NCI-H82 treated with DMSO at 0.1 percent for 48 hours (cell line): ENCODE results near the gene MISP.

Source experiments
- DNase-seq: peaks from one replicate; lab custom pipeline; 2025; ENCODE audit not compliant: unreplicated experiment; lab: John Stamatoyannopoulos, UW

Gene MISP

DNA sequence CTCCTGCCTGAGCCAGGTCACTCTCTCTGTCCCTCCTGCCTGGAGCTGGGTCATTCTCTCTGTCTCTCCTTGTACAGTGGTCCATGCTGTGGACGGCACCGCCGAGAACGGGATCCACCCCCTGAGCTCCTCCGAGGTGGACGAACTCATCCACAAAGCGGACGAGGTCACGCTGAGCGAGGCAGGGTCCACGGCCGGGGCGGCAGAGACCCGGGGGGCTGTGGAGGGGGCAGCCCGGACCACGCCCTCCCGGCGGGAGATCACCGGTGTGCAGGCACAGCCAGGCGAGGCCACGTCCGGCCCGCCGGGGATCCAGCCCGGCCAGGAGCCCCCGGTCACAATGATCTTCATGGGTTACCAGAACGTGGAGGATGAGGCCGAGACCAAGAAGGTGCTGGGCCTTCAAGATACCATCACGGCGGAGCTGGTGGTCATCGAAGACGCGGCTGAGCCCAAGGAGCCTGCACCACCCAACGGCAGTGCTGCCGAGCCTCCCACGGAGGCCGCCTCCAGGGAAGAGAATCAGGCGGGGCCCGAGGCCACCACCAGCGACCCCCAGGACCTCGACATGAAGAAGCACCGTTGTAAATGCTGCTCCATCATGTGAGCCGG, 4.6 kb upstream of the MISP start:
- DNase-seq: no peak

DNA sequence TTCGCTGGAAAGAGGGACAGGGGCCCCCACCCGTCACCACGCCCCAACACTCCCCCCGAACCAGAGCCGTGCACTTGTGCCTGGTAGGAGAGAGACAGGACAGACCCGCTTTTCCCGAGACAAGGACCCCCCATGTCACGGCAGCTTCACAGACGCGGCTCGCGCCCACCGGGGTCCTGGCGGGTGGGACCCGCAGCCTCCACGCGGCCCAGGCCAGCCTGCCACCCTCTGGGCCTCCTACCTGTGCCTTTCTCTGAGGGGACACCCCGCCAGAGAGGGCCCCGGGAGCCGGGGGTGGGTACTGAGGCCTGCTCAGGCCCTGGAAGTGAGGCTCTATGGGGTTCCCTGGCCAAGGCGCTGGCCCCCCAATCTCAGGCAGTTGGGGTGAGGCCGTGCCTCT, 4.0 kb upstream of the MISP start:
- no peak for DNase-seq

DNA sequence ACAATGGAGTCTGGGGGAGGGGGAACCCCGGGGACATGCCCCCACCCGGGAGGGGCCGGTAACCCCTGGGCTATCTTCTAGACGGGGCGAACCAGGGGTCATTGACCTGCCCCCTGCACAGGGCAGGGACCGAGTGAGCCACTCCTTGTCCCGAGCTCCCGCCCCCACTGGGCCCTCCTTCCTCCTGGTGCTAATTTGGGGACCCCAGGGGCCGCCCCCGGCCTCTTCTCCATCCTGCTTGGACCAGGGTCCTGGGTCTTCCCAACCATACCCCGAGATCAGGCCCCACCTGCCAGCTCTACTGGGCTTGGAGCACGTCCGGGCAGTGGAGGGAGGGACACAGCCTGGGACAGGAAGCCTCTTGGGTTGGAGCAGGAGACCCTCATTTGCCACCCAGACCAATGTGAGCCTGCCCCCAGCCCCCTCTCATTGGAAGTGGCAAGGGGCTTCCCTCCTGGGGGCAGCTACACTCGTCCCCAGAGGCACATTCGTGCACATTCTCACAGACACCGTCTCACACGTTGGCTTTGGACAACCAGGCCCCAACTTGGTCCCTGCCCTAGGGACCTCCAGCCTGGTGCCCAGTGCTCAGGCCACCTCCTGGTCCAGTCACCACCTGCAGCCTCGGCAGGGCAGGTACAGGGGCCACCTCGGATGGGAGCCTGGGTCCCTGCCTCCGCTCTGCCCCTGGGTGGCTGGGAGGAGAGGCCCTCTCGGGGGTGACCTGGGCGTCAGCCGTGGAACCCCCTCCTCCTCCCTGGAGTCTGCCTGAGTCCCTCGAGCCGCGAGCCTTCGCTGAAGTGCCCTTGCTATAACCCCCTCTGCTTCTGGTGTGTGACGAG, 3.3 kb upstream of the MISP start:
- DNase-seq: no peak

DNA sequence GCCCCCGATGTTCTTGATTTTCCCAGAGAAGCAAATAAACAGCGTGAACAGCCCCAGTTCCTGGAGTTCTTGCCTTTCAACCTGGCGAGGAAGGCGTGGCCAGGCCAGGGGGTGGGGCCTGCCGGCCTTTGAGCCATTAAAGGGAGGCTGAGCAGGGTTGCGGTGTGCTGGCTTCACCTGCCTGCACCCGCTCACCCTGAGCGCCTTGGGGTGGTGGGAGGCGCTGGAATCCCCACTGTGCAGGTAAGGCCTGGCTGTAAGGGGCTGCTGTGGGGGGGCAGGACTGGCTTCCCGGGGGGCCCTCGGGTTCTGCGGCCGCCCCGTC, 2.7 kb upstream of the MISP start:
- no peak for DNase-seq

DNA sequence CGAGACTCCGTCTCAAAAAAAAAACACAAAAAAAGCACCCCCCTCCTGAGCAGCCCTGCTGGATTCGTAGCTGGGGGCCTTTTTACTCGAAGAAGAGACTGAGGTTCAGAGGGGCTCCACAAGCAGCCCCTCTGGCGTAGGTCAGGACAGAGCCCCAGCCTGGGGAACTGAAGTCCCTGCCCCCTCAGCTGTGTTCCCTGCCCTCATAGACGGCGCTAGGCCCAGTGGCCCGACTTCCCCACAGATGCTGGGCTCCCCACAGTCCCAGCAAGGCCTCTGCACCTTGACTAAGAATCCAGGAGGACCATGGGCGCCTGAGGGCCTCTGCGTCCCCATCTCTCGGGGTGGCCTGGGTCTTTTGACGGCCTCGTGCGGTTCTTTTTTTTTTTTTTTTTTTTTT, 1.1 kb upstream of the MISP start:
- no peak for DNase-seq

DNA sequence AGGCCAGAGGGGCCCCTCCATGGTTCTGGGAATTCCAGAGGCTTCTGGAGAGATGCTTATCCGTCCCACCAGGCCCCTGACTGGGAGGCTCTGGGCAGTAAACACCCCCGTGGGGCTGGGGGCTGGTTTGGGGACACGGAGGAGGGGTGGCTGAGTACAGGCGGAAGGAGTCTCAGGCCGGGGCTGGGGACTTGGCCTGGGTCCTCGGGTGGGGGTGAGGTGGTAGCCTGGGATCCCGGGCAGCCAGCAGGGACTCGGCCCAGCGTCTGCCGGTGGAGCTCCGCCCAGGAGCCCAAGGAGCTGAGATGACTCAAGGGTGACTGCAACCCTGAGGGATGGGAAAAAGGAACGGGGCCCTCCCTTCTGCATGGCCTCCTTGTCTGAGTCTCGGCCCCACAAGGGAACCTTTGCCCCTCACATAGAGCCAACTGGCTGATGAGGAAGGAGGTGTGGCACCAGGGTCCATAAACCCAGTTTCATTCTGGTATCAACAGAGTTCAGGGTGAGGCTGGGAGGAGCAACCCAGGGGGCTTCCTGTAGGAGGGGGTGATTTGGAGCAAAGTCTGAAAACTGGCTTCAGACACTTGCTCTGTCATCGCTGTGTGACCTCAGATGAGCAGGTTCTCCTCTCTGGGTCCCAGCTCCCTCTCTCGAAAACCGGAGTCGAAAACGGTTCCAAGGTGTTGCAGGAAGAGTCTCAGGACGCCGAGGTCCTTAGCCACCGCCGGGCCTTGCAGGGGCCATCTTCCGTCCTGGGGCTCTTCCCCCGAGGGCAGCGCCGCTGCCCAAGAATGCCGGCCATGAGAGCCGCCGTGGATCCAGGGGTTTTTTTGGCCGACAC, 809 bp downstream of the MISP start:
- DNase-seq: no peak

DNA sequence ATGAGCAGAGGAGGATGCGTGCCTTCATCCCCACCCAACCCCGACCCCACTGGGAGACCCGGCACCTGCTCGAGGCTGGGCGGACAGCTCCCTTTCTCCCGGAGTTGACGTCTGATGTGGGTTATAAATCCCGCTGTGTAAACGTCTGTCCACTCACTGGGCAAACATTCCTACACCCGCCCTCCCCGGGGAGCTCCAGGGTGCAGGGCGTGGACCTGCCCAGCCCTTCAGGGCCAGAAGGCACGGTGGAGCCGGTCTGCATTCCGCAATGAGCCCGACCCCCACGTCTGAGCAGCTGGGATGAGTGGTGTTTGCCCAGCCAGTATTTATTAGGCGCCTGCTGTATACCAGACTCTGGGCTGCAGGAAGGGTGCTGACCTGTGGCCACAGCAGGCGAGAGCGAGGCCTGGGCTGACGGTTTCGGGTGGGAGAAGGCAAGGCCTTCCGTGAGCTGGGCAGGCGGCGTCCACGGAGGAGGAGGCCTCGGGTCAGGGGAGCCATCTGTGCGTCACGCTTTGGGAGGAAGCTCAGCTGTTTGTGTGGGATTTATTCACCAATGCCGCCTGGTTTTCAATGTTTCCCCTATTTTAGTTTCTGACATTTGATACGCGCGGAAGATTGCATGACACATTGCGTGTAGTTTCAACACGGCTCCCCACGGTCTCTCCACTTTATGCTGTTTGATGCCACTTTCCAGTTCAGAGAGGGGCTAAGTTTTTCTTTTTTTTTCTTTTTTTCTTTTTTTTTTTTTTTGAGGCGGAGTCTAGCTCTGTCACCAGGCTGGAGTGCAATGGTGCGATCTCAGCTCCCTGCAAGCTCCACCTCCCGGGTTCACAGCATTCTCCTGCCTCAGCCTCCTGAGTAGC, 2.0 kb downstream of the MISP start:
- DNase-seq: no peak

DNA sequence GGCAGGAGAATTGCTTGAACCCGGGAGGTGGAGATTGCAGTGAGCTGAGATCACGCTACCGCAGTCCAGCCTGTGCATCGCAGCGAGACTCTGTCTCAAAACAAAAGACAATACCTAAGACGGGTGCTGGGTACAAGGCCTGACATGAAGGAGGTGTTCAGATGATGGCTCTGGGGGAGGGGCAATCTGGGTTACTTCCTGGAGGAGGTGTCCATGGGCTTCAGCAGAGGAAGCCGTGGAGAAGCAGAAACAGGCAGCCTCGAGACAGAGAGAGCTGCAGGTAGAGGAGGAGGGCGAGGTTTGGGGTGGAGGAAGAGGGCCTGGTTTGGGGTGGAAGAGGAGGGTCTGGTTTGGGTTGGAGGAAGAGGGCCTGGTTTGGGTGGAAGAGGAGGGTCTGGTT, 3.6 kb downstream of the MISP start:
- DNase-seq: no peak

DNA sequence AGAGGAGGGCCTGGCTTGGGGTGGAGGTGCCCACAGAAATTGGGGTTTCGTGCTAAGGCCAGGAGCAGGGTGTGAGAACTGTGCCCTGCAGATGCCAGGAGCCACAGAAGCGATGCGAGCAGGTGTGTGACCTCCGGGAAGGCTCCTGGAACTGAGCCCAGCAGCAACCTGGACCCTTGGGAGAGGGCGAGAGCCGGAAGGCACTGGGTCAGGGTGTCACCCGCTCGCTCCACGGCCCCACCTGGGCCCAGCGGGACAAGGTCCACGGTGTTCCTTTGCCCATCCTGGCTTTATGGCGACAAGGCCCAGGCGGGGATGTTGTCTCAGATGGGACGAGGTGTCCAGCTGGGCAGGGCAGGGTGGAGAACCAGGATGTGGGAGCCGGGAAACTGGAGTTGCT, 4.2 kb downstream of the MISP start:
- no peak for DNase-seq

DNA sequence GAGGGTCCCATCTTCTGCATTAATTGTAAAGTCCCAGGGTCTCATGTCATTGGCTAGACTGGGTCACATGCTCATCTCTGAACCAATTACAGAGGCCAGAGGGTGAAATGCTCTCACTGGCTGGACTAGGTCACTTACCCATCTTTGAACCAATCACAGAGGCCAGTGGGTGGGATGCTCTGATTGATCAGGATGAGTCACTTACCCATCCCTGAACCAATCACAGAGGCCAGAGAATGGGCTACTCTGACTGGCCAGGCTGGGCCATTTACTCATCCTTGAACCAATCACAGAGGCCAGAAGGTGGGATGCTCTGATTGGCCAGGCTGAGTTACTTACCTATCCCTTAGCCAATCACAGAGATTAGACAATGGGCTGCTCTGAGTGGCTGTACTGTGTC, 5.3 kb downstream of the MISP start:
- no peak for DNase-seq

DNA sequence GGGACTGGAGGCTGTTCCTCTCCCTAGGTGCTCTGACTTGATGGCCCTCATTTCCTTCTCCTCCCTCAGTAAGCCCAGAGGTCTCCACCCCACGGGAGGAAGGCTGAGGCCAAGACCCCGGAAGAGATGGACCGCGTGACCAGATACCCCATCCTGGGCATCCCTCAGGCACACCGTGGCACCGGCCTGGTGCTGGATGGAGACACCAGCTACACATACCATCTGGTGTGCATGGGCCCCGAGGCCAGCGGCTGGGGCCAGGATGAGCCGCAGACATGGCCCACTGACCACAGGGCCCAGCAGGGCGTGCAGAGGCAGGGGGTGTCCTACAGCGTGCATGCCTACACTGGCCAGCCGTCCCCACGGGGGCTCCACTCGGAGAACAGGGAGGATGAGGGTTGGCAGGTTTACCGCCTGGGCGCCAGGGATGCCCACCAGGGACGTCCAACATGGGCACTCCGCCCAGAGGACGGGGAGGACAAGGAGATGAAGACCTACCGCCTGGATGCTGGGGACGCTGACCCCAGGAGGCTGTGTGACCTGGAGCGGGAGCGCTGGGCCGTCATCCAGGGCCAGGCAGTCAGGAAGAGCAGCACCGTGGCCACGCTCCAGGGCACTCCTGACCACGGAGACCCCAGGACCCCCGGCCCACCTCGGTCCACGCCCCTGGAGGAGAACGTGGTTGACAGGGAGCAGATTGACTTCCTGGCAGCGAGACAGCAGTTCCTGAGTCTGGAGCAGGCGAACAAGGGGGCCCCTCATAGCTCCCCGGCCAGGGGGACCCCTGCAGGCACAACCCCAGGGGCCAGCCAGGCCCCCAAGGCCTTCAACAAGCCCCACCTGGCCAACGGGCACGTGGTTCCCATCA, 6.1 kb downstream of the MISP start:
- DNase-seq: no peak

DNA sequence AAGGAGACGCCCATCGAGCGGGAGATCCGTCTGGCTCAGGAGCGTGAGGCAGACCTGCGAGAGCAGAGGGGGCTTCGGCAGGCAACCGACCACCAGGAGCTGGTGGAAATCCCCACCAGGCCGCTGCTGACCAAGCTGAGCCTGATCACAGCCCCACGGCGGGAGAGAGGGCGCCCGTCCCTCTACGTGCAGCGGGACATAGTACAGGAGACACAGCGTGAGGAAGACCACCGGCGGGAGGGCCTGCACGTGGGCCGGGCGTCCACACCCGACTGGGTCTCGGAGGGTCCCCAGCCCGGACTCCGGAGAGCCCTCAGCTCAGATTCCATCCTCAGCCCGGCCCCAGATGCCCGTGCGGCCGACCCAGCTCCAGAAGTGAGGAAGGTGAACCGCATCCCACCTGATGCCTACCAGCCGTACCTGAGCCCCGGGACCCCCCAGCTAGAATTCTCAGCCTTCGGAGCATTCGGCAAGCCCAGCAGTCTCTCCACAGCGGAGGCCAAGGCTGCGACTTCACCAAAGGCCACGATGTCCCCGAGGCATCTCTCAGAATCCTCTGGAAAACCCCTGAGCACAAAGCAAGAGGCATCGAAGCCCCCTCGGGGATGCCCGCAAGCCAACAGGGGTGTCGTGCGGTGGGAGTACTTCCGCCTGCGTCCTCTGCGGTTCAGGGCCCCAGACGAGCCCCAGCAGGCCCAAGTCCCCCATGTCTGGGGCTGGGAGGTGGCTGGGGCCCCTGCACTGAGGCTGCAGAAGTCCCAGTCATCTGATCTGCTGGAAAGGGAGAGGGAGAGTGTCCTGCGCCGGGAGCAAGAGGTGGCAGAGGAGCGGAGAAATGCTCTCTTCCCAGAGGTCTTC, 7.1 kb downstream of the MISP start:
- DNase-seq: no peak

DNA sequence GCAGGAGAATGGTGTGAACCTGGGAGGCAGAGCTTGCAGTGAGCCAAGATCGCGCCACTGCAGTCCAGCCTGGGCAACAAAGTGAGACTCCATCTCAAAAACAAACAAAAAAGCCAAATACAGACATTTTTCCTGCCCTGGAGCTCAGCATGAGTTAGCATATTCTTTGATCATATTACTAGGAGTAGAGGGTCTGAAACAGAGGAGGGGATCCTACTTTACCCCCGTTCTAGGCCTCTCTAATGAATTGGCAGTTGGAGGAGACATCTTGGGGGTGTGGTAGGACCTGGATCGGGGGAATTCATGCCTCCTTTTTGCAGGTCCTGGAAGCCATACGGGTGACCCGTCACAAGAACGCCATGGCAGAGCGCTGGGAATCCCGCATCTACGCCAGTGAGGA, 12.3 kb downstream of the MISP start:
- DNase-seq: no peak

DNA sequence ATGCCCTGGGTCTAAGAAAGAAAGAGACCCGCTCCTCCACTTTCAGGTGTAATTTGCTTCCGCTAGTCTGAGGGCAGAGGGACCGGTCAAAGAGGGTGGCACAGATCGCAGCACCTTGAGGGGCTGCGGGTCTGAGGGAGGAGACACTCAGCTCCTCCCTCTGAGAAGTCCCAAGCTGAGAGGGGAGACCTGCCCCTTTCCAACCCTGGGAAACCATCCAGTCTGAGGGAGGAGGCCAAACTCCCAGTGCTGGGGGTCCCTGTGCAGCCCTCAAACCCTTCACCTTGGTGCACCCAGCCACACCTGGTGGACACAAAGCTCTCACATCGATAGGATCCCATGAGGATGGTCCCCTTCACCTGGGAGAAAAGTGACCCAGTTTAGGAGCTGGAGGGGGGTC, 13.0 kb downstream of the MISP start:
- no peak for DNase-seq

DNA sequence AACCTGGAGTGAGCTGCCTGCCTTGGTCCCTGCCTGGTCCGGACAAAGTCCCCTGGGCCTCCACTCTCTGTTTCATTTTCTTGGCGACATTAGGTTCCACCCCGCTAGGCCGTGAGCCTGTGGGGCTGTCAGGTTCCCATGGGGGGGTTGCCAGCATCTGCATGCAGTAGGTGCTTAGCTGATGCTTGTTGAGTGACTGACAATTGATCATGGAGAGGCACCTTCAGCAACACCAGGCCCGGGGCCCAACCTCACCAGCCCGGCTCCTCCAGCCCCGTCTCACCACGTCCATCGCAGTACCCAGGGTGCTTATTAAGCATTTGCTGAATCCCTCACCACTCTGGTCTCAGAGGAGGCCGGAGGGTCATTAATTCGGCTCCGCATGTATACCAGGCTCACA, 13.4 kb downstream of the MISP start:
- no peak for DNase-seq

DNA sequence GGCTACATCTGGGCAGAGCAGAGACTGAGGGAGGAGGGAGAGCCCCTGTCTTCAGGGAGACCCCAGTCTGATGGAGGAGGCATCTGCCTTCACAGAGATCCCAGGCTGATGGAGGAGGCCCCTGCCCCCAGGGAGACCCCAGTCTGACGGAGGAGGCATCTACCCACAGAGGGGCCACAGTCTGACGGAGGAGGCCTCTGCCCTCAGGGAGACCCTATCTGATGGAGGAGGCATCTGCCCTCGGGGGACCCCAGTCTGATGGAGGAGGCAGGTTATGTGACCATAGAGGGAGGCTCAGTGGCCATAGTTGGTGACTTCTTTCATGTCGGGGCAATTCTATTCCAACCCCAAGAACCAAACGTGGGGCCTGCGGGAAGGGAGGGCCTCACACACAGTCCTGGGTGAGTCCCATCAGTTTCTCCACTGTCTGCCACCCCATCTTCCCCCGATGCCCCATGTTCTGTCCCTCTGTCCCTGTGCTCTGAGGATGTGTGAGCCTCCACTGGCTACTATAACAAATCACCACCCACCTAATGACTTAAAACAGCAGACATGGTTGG, 14.3 kb downstream of the MISP start:
- no peak for DNase-seq

DNA sequence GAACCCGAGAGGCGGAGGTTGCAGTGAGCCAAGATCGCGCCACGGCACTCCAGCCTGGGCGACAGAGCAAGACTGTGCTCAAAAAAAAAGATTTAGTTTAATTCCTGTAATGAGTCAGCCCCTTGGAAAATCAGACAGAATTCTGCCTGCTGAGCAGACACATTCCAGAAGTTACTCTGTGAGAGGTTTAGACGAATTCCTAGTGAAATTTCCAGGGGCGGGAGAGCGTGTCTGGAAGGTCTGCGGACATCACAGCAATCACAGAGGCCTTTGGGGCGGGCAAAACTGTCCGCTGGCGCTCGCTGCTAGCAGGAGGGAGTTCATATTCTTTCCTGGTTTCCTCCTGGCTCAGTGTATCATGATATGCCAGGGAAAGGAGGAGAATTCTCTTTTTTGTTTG, 17.5 kb downstream of the MISP start:
- no peak for DNase-seq

DNA sequence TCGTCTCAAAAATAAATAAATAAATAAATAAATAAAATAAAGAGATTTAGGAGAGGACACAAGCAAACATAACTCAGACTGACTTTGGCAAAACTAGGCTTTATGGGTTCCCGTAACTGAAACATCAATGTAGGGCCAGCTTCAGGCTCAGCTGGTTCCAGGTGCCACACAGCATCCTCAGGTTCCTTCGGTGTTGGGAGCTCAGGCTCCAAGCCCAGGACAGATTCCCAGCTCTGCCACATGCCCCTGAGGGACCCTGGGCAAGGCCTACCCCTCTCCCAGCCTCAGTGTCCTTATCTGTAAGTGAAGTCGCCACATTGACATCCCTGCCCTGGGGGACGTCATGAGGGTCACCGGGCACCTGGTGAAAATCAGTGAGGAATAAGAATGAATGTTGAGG, 18.7 kb downstream of the MISP start:
- no peak for DNase-seq

DNA sequence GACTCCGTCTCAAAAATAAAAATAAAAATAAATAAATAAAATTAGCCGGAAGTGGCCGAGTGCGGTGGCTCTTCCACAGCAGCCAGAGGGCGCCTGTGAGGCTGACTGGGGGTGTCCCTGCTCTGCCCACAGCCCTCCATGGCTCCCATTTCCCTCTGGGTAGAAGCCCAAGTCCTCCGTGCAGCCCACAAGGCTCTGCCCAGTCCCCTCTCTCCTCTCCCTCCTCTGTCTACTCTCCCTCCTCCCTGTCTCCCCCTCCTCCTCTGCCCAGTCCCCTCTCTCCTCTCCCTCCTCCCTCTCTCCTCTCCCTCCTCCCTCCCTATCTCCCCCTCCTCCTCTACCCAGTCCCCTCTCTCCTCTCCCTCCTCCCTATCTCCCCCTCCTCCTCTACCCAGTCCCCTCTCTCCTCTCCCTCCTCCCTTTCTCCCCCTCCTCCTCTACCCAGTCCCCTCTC, 20.4 kb downstream of the MISP start:
- DNase-seq: peak; percentile 14
